ENCODE measurements around the gene DDHD1.
A peak's percentile ranks its signal among the peaks of the same experiment; 100 is the strongest.
"Not testable (repeated sequence)": the region's sequence is repeated elsewhere in the genome, so short reads cannot be mapped to it uniquely, and the experiment has no call there.

DDHD1 gene

GRCh38 chr14:53152887-53153701 is at the start of gene DDHD1:
Gene DDHD1 (minus strand): TSS chr14:53153323. CDS start chr14:53153098, 225 bp downstream.
- H3K4me3 ChIP-seq (ENCODE audit: low read depth, low read length) = peak within 1 kb of the TSS; percentile 89

GRCh38 chr14:53195949-53196348 is 42.8 kb upstream of the DDHD1 start:
- no peak overlapping the region for H3K4me3 ChIP-seq (ENCODE audit: low read depth, low read length)

GRCh38 chr14:53193193-53193592 is 40.1 kb upstream of the DDHD1 start:
- no peak overlapping the region for H3K4me3 ChIP-seq (ENCODE audit: low read depth, low read length)

GRCh38 chr14:53192052-53192760 is 39.1 kb upstream of the DDHD1 start:
- no peak overlapping the region for H3K4me3 ChIP-seq (ENCODE audit: low read depth, low read length)

GRCh38 chr14:53190938-53191337 is 37.8 kb upstream of the DDHD1 start:
- no peak overlapping the region for H3K4me3 ChIP-seq (ENCODE audit: low read depth, low read length)

- H3K4me3 ChIP-seq (ENCODE audit: low read depth, low read length) = no peak overlapping the region
Measured at GRCh38 chr14:53187921-53188463, 34.9 kb upstream of the DDHD1 start.

GRCh38 chr14:53186532-53186931 is 33.4 kb upstream of the DDHD1 start:
- H3K4me3 ChIP-seq (ENCODE audit: low read depth, low read length) = no peak overlapping the region

- no peak overlapping the region for H3K4me3 ChIP-seq (ENCODE audit: low read depth, low read length)
Measured at GRCh38 chr14:53183611-53184010, 30.5 kb upstream of the DDHD1 start.

GRCh38 chr14:53183056-53183455 is 29.9 kb upstream of the DDHD1 start:
- H3K4me3 ChIP-seq (ENCODE audit: low read depth, low read length) = no peak overlapping the region

GRCh38 chr14:53181463-53182081 is 28.4 kb upstream of the DDHD1 start:
- not testable (repeated sequence) for H3K4me3 ChIP-seq (ENCODE audit: low read depth, low read length)

GRCh38 chr14:53180272-53181221 is 27.4 kb upstream of the DDHD1 start:
- H3K4me3 ChIP-seq (ENCODE audit: low read depth, low read length) = no peak overlapping the region

GRCh38 chr14:53179486-53180005 is 26.4 kb upstream of the DDHD1 start:
- H3K4me3 ChIP-seq (ENCODE audit: low read depth, low read length) = not testable (repeated sequence)

GRCh38 chr14:53175375-53175774 is 22.3 kb upstream of the DDHD1 start:
- H3K4me3 ChIP-seq (ENCODE audit: low read depth, low read length) = no peak overlapping the region

- no peak overlapping the region for H3K4me3 ChIP-seq (ENCODE audit: low read depth, low read length)
Measured at GRCh38 chr14:53174918-53175317, 21.8 kb upstream of the DDHD1 start.

GRCh38 chr14:53168786-53169185 is 15.7 kb upstream of the DDHD1 start:
- H3K4me3 ChIP-seq (ENCODE audit: low read depth, low read length) = no peak overlapping the region

- no peak overlapping the region for H3K4me3 ChIP-seq (ENCODE audit: low read depth, low read length)
Measured at GRCh38 chr14:53167602-53168328, 14.6 kb upstream of the DDHD1 start.

GRCh38 chr14:53161758-53162435 is 8.8 kb upstream of the DDHD1 start:
- H3K4me3 ChIP-seq (ENCODE audit: low read depth, low read length) = no peak overlapping the region

- no peak overlapping the region for H3K4me3 ChIP-seq (ENCODE audit: low read depth, low read length)
Measured at GRCh38 chr14:53156238-53156637, 3.1 kb upstream of the DDHD1 start.

- H3K4me3 ChIP-seq (ENCODE audit: low read depth, low read length) = no peak overlapping the region
Measured at GRCh38 chr14:53153702-53154112, 584 bp upstream of the DDHD1 start.
